ENCODE data around the gene PPIL4.

DNA sequence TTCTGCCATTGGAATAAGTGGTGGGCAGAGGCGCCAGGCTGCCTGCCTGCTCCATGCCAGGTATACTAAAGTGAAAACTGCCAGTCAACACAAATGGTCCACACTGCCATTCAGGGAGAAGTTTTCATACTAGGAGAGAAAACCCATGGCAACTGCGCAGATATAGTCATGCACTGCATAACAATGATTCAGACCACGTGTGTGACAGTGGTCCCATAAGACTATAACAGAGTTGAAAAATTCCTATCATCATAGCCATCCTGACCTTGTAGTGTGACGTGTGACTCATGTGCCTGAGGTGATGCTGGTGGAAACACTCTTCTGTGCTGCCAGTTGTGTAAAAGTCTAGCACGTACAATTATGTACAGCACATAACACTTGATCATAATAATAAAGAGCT lies 86.1 kb downstream of the PPIL4 start:
- no peak for TF ChIP-seq GATA2 (IDR thresholded peaks at IDR 0.05; ENCODE audit: low read depth, low read length)
- no peak for TF ChIP-seq GATA3 (IDR thresholded peaks at IDR 0.05; ENCODE audit: low read depth, low read length)
